Stimulated activated CD4-positive, alpha-beta T cell treated with anti-CD3 and anti-CD28 coated beads, TNF-alpha, amount 100 ng/mL, for 4 hours (primary cell): ENCODE data around the gene SLC2A8.

Source experiments
- DNase-seq, 3 experiments: peaks; one replicate each; pipeline ENCODE4 v3.0.0-alpha.2; 2020; ENCODE audit warnings: low read depth in 3 of 3

The SLC2A8 gene

GRCh38 chr9:127430415-127430814 lies 33.4 kb downstream of the SLC2A8 start:
- DNase-seq = no peak

- DNase-seq = no peak
These were observed 40.7 kb downstream of the SLC2A8 start for GRCh38 chr9:127437497-127438264.

- DNase-seq = no peak
These were observed 41.4 kb downstream of the SLC2A8 start for GRCh38 chr9:127438394-127438793.

- no peak for DNase-seq
These were observed 47.4 kb downstream of the SLC2A8 start for GRCh38 chr9:127444283-127444920.

- no peak for DNase-seq
These were observed 48.2 kb downstream of the SLC2A8 start for GRCh38 chr9:127444921-127445850.

GRCh38 chr9:127445851-127446712 lies 49.1 kb downstream of the SLC2A8 start:
- DNase-seq = no peak

GRCh38 chr9:127446713-127447415 lies 49.9 kb downstream of the SLC2A8 start:
- no peak for DNase-seq

GRCh38 chr9:127447416-127448111 lies 50.6 kb downstream of the SLC2A8 start:
- no peak for DNase-seq

GRCh38 chr9:127448112-127448805 lies 51.3 kb downstream of the SLC2A8 start:
- no peak for DNase-seq

GRCh38 chr9:127449332-127449966 lies 52.5 kb downstream of the SLC2A8 start:
- DNase-seq = no peak

- no peak for DNase-seq
These were observed 53.3 kb downstream of the SLC2A8 start for GRCh38 chr9:127450243-127450760.

- peak; percentile 95 to 98 (median 98) for DNase-seq
These were observed 54.0 kb downstream of the SLC2A8 start, which contains the start of the genes LRSAM1 and RPL12 for GRCh38 chr9:127450830-127451607. LRSAM1 (plus strand) TSS chr9:127451510; CDS start chr9:127454528, 3,018 bp downstream. RPL12 (minus strand) TSS chr9:127451406; CDS start chr9:127451317, 89 bp downstream.

GRCh38 chr9:127451608-127451857 lies 54.6 kb downstream of the SLC2A8 start:
- no peak for DNase-seq

GRCh38 chr9:127451858-127452656 lies 55.1 kb downstream of the SLC2A8 start:
- peak in 1 of 3 experiments; percentile 24 for DNase-seq

- DNase-seq = no peak
These were observed 55.7 kb downstream of the SLC2A8 start for GRCh38 chr9:127452691-127453090.

- no peak for DNase-seq
These were observed 58.5 kb downstream of the SLC2A8 start for GRCh38 chr9:127455324-127455992.
